ENCODE measurements around the gene RGS14.

Gene RGS14

GRCh38 chr5:177382423-177383029 is 24.8 kb downstream of the RGS14 start:
- H3K9me3 ChIP-seq (ENCODE audit: control insufficient read depth, low read length) = no peaks in the 10 kb centered on the region
- H3K27ac ChIP-seq (ENCODE audit: insufficient read depth, low read depth, low read length, poor library complexity, severe bottlenecking) = no peak overlapping the region
- H3K4me1 ChIP-seq (ENCODE audit: control insufficient read depth, insufficient read depth, low read length) = no peaks in the 10 kb centered on the region
- H3K27me3 ChIP-seq (ENCODE audit: control insufficient read depth, insufficient read depth, low read length, poor library complexity, severe bottlenecking) = no peaks in the 10 kb centered on the region
- no peak overlapping the region for H3K4me3 ChIP-seq (ENCODE audit: insufficient read depth, low read depth, low read length)
- no peaks in the 10 kb centered on the region for H3K36me3 ChIP-seq (ENCODE audit: control insufficient read depth, insufficient read depth, low read length)
- 63 to 65% methylated on average over 11 of the region's 11 CpGs for WGBS, 2 experiments

GRCh38 chr5:177383181-177383580 is 25.5 kb downstream of the RGS14 start:
- WGBS, 2 experiments = 88 to 92% methylated on average over 9 of the region's 9 CpGs

GRCh38 chr5:177384134-177384533 is 26.4 kb downstream of the RGS14 start, which contains the start of gene SLC34A1:
Gene SLC34A1, plus strand, starts transcription at chr5:177384434. Its CDS starts 1,308 bp downstream, at chr5:177385742.
- Histone ChIP-seq H3K27me3 (ENCODE audit: control insufficient read depth, insufficient read depth, low read length, poor library complexity, severe bottlenecking) (peaks cover 4% of the 10 kb centered on the region), H3K36me3 (ENCODE audit: control insufficient read depth, insufficient read depth, low read length) (no peaks in the 10 kb centered on the region), H3K4me1 (ENCODE audit: control insufficient read depth, insufficient read depth, low read length) (no peaks in the 10 kb centered on the region), H3K27ac (ENCODE audit: insufficient read depth, low read depth, low read length, poor library complexity, severe bottlenecking) (no peak within 1 kb of the TSS), H3K9me3 (ENCODE audit: control insufficient read depth, low read length) (no peaks in the 10 kb centered on the region), H3K4me3 (ENCODE audit: insufficient read depth, low read depth, low read length) (no peak within 1 kb of the TSS)
- 87% methylated on average over 4 of the region's 4 CpGs for WGBS, 2 experiments

More at GRCh38 chr5:177383181-177383580, 25.5 kb downstream of the RGS14 start:
- no peaks in the 10 kb centered on the region for H3K36me3 ChIP-seq (ENCODE audit: control insufficient read depth, insufficient read depth, low read length)
- no peaks in the 10 kb centered on the region for H3K9me3 ChIP-seq (ENCODE audit: control insufficient read depth, low read length)
- no peak overlapping the region for H3K27ac ChIP-seq (ENCODE audit: insufficient read depth, low read depth, low read length, poor library complexity, severe bottlenecking)
- H3K27me3 ChIP-seq (ENCODE audit: control insufficient read depth, insufficient read depth, low read length, poor library complexity, severe bottlenecking) = no peaks in the 10 kb centered on the region
- no peaks in the 10 kb centered on the region for H3K4me1 ChIP-seq (ENCODE audit: control insufficient read depth, insufficient read depth, low read length)
- no peak overlapping the region for H3K4me3 ChIP-seq (ENCODE audit: insufficient read depth, low read depth, low read length)

- Histone ChIP-seq H3K4me3 (ENCODE audit: insufficient read depth, low read depth, low read length) (no peak overlapping the region), H3K36me3 (ENCODE audit: control insufficient read depth, insufficient read depth, low read length) (no peaks in the 10 kb centered on the region), H3K27me3 (ENCODE audit: control insufficient read depth, insufficient read depth, low read length, poor library complexity, severe bottlenecking) (peaks cover 15% of the 10 kb centered on the region), H3K27ac (ENCODE audit: insufficient read depth, low read depth, low read length, poor library complexity, severe bottlenecking) (no peak overlapping the region), H3K9me3 (ENCODE audit: control insufficient read depth, low read length) (no peaks in the 10 kb centered on the region), H3K4me1 (ENCODE audit: control insufficient read depth, insufficient read depth, low read length) (no peaks in the 10 kb centered on the region)
- 88% methylated on average over 11 of the region's 11 CpGs for WGBS, 2 experiments
Observed at GRCh38 chr5:177385720-177386119, 28.0 kb downstream of the RGS14 start.

- H3K4me3 ChIP-seq (ENCODE audit: insufficient read depth, low read depth, low read length) = no peak overlapping the region
- H3K27me3 ChIP-seq (ENCODE audit: control insufficient read depth, insufficient read depth, low read length, poor library complexity, severe bottlenecking) = peaks cover 15% of the 10 kb centered on the region
- no peak overlapping the region for H3K27ac ChIP-seq (ENCODE audit: insufficient read depth, low read depth, low read length, poor library complexity, severe bottlenecking)
- no peaks in the 10 kb centered on the region for H3K36me3 ChIP-seq (ENCODE audit: control insufficient read depth, insufficient read depth, low read length)
- no peaks in the 10 kb centered on the region for H3K4me1 ChIP-seq (ENCODE audit: control insufficient read depth, insufficient read depth, low read length)
- H3K9me3 ChIP-seq (ENCODE audit: control insufficient read depth, low read length) = no peaks in the 10 kb centered on the region
- 95 to 96% methylated on average over 8 of the region's 8 CpGs for WGBS, 2 experiments
Observed at GRCh38 chr5:177386542-177386941, 28.8 kb downstream of the RGS14 start.

GRCh38 chr5:177387405-177387804 is 29.7 kb downstream of the RGS14 start:
- Histone ChIP-seq H3K9me3 (ENCODE audit: control insufficient read depth, low read length) (no peaks in the 10 kb centered on the region), H3K4me1 (ENCODE audit: control insufficient read depth, insufficient read depth, low read length) (no peaks in the 10 kb centered on the region), H3K27ac (ENCODE audit: insufficient read depth, low read depth, low read length, poor library complexity, severe bottlenecking) (no peak overlapping the region), H3K4me3 (ENCODE audit: insufficient read depth, low read depth, low read length) (no peak overlapping the region), H3K27me3 (ENCODE audit: control insufficient read depth, insufficient read depth, low read length, poor library complexity, severe bottlenecking) (peaks cover 15% of the 10 kb centered on the region), H3K36me3 (ENCODE audit: control insufficient read depth, insufficient read depth, low read length) (no peaks in the 10 kb centered on the region)
- WGBS, 2 experiments = 93 to 96% methylated on average over 14 of the region's 14 CpGs

- H3K27me3 ChIP-seq (ENCODE audit: control insufficient read depth, insufficient read depth, low read length, poor library complexity, severe bottlenecking) = peaks cover 15% of the 10 kb centered on the region
Observed at GRCh38 chr5:177388521-177389052, 30.9 kb downstream of the RGS14 start.

GRCh38 chr5:177389241-177390169 is 31.8 kb downstream of the RGS14 start:
- 64 to 72% methylated on average over 21 of the region's 21 CpGs for WGBS, 2 experiments
- Histone ChIP-seq H3K4me3 (ENCODE audit: insufficient read depth, low read depth, low read length) (no peak overlapping the region), H3K4me1 (ENCODE audit: control insufficient read depth, insufficient read depth, low read length) (no peaks in the 10 kb centered on the region), H3K27ac (ENCODE audit: insufficient read depth, low read depth, low read length, poor library complexity, severe bottlenecking) (no peak overlapping the region), H3K27me3 (ENCODE audit: control insufficient read depth, insufficient read depth, low read length, poor library complexity, severe bottlenecking) (peaks cover 15% of the 10 kb centered on the region), H3K9me3 (ENCODE audit: control insufficient read depth, low read length) (no peaks in the 10 kb centered on the region), H3K36me3 (ENCODE audit: control insufficient read depth, insufficient read depth, low read length) (no peaks in the 10 kb centered on the region)

More at GRCh38 chr5:177388521-177389052, 30.9 kb downstream of the RGS14 start:
- Histone ChIP-seq H3K9me3 (ENCODE audit: control insufficient read depth, low read length) (no peaks in the 10 kb centered on the region), H3K4me1 (ENCODE audit: control insufficient read depth, insufficient read depth, low read length) (no peaks in the 10 kb centered on the region), H3K27ac (ENCODE audit: insufficient read depth, low read depth, low read length, poor library complexity, severe bottlenecking) (no peak overlapping the region), H3K36me3 (ENCODE audit: control insufficient read depth, insufficient read depth, low read length) (no peaks in the 10 kb centered on the region), H3K4me3 (ENCODE audit: insufficient read depth, low read depth, low read length) (no peak overlapping the region)
- WGBS, 2 experiments = 89 to 90% methylated on average over 10 of the region's 10 CpGs

GRCh38 chr5:177390363-177391300 is 32.9 kb downstream of the RGS14 start:
- Histone ChIP-seq H3K27ac (ENCODE audit: insufficient read depth, low read depth, low read length, poor library complexity, severe bottlenecking) (no peak overlapping the region), H3K9me3 (ENCODE audit: control insufficient read depth, low read length) (no peaks in the 10 kb centered on the region), H3K4me1 (ENCODE audit: control insufficient read depth, insufficient read depth, low read length) (no peaks in the 10 kb centered on the region), H3K4me3 (ENCODE audit: insufficient read depth, low read depth, low read length) (no peak overlapping the region), H3K36me3 (ENCODE audit: control insufficient read depth, insufficient read depth, low read length) (no peaks in the 10 kb centered on the region), H3K27me3 (ENCODE audit: control insufficient read depth, insufficient read depth, low read length, poor library complexity, severe bottlenecking) (peaks cover 15% of the 10 kb centered on the region)
- 35 to 37% methylated on average over 13 of the region's 13 CpGs for WGBS, 2 experiments
